GM18868 (cell line): ENCODE results near the gene SMCR8.
"Not testable (repeated sequence)": the region's sequence is repeated elsewhere in the genome, so short reads cannot be mapped to it uniquely, and the experiment has no call there.

Experiments used
- ATAC-seq: cut with Tn5 transposase; IDR thresholded peaks from one replicate; pipeline ENCODE4 v1.9.1; 2021; ENCODE audit warnings: mild to moderate bottlenecking, moderate library complexity; ENCODE audit not compliant: unreplicated experiment

Gene SMCR8

GRCh38 chr17:18315961-18316360 is 868 bp downstream of the SMCR8 start:
- no peak for ATAC-seq

GRCh38 chr17:18318117-18318516 is 3.0 kb downstream of the SMCR8 start:
- no peak for ATAC-seq

GRCh38 chr17:18318771-18319450 is 3.8 kb downstream of the SMCR8 start:
- ATAC-seq, result no peak

- no peak for ATAC-seq
Measured at GRCh38 chr17:18319604-18320256, 4.6 kb downstream of the SMCR8 start.

GRCh38 chr17:18320301-18320700 is 5.2 kb downstream of the SMCR8 start:
- ATAC-seq, result no peak

- ATAC-seq, result no peak
Measured at GRCh38 chr17:18321309-18321708, 6.2 kb downstream of the SMCR8 start.

GRCh38 chr17:18322522-18322921 is 7.4 kb downstream of the SMCR8 start:
- no peak for ATAC-seq

- ATAC-seq, result no peak
Measured at GRCh38 chr17:18323007-18323406, 7.9 kb downstream of the SMCR8 start.

- no peak for ATAC-seq
Measured at GRCh38 chr17:18323507-18324139, 8.5 kb downstream of the SMCR8 start.

GRCh38 chr17:18324140-18325050 is 9.3 kb downstream of the SMCR8 start:
- no peak for ATAC-seq

GRCh38 chr17:18326039-18326438 is 10.9 kb downstream of the SMCR8 start:
- ATAC-seq, result no peak

- ATAC-seq, result no peak
Measured at GRCh38 chr17:18326572-18326971, 11.5 kb downstream of the SMCR8 start.

GRCh38 chr17:18327093-18327492 is 12.0 kb downstream of the SMCR8 start:
- no peak for ATAC-seq

- ATAC-seq, result no peak
Measured at GRCh38 chr17:18327556-18327955, 12.5 kb downstream of the SMCR8 start.

GRCh38 chr17:18328643-18329204 is 13.6 kb downstream of the SMCR8 start:
- ATAC-seq, result no peak

GRCh38 chr17:18331879-18332278 is 16.8 kb downstream of the SMCR8 start:
- no peak for ATAC-seq

GRCh38 chr17:18332909-18333489 is 17.9 kb downstream of the SMCR8 start:
- ATAC-seq, result no peak

GRCh38 chr17:18338158-18338557 is 23.1 kb downstream of the SMCR8 start:
- not testable (repeated sequence) for ATAC-seq

GRCh38 chr17:18339933-18340332 is 24.8 kb downstream of the SMCR8 start:
- no peak for ATAC-seq

GRCh38 chr17:18344021-18344420 is 28.9 kb downstream of the SMCR8 start:
- no peak for ATAC-seq
